ENCODE measurements around the gene SDK2.

The SDK2 gene

GRCh38 chr17:73387746-73388577 lies 256.3 kb downstream of the SDK2 start:
- DNase-seq (ENCODE audit: low read depth) = no peak
- H3K4me3 ChIP-seq (ENCODE audit: low read length) = no peak overlapping the region

DNA sequence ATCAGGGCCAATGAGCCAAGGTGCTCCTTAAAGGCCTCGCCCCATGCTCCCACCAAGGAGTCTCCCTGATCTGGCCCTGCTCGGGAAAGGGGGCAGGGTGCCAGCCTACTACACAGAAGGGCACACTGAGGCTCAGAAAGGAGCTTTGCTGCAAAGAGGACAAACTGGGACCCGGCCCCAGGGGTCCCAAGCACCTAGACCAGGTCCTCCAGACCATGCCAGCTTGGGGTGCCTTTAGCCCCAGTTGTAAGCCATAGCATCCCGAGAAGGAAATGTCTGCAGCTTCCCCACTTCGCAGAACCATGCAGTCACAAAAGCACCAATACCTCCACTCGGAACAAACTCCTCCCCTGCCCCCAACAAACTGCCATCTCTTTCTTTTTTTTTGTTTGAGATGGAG lies 257.7 kb downstream of the SDK2 start:
- no peak overlapping the region for H3K4me3 ChIP-seq (ENCODE audit: low read length)
- no peak for DNase-seq (ENCODE audit: low read depth)
- TF ChIP-seq, protein P1, sequence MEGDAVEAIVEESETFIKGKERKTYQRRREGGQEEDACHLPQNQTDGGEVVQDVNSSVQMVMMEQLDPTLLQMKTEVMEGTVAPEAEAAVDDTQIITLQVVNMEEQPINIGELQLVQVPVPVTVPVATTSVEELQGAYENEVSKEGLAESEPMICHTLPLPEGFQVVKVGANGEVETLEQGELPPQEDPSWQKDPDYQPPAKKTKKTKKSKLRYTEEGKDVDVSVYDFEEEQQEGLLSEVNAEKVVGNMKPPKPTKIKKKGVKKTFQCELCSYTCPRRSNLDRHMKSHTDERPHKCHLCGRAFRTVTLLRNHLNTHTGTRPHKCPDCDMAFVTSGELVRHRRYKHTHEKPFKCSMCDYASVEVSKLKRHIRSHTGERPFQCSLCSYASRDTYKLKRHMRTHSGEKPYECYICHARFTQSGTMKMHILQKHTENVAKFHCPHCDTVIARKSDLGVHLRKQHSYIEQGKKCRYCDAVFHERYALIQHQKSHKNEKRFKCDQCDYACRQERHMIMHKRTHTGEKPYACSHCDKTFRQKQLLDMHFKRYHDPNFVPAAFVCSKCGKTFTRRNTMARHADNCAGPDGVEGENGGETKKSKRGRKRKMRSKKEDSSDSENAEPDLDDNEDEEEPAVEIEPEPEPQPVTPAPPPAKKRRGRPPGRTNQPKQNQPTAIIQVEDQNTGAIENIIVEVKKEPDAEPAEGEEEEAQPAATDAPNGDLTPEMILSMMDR (IDR thresholded peaks at IDR 0.05; ENCODE audit: insufficient read depth, low read depth, low read length, missing control alignments) = no peak

More at GRCh38 chr17:73387746-73388577, 256.3 kb downstream of the SDK2 start:
- TF ChIP-seq, protein P1 (IDR thresholded peaks at IDR 0.05; ENCODE audit: insufficient read depth, low read depth, low read length, missing control alignments) = no peak

- TF ChIP-seq, protein P1 (IDR thresholded peaks at IDR 0.05; ENCODE audit: insufficient read depth, low read depth, low read length, missing control alignments) = no peak
- no peak for DNase-seq (ENCODE audit: low read depth)
- no peak overlapping the region for H3K4me3 ChIP-seq (ENCODE audit: low read length)
These were observed 259.3 kb downstream of the SDK2 start for GRCh38 chr17:73384926-73385325.

DNA sequence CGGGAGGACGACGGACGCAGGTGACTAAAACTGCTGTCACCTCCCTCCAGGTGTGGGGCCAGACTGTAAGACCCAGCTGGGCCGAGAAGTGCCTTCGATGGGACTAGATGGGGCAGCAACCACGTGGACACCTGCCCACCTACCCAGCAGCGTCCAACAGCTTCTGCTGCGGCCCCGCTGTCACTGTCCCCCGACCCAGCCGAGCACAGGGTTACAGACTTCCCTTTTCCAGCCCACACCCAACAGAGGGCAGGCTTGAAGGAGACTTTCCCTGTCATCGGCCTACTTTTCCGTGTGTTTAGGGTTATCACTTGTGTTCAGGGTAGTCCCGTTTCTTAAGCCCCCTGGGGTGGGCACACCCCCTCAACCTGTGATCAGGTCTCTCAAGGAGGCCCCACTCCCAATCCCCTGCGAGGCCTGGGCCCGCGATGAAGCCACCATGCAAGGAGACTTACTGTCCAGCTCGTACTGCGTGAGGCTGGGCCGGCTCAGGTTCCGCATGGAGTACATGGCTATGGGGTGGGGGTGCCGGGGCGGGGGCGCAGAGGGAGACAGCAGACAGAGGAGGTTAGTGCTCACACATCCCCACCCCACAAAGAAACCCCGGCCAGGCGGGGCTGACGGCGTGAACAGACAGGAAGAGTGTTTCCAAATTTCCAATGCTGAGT lies 263.7 kb downstream of the SDK2 start:
- no peak for DNase-seq (ENCODE audit: low read depth)
- TF ChIP-seq, protein P1 (IDR thresholded peaks at IDR 0.05; ENCODE audit: insufficient read depth, low read depth, low read length, missing control alignments) = no peak

DNA sequence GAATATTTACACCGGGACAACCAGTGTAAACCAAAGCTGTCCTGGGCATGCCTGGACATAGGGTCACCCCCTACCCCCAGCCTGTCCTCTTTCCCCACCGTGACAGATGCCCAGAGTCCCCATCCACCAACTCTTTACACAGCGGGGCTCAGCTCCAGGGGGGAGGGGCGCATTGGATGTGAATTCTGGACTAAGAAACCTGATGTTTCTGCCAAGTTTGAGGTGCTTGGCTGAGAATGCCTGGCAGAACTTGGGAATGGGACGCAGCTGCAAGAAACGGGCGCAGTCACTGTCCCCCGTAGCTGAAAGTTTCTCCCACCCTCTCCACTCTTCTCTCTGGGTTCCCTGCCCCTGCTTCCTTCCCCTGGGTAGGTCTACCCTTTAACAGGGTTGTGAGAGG lies 264.4 kb downstream of the SDK2 start:
- no peak overlapping the region for H3K4me3 ChIP-seq (ENCODE audit: low read length)
- TF ChIP-seq, protein P1 (IDR thresholded peaks at IDR 0.05; ENCODE audit: insufficient read depth, low read depth, low read length, missing control alignments) = no peak
- DNase-seq (ENCODE audit: low read depth) = no peak

More for the DNA sequence above, 263.7 kb downstream of the SDK2 start:
- no peak overlapping the region for H3K4me3 ChIP-seq (ENCODE audit: low read length)

DNA sequence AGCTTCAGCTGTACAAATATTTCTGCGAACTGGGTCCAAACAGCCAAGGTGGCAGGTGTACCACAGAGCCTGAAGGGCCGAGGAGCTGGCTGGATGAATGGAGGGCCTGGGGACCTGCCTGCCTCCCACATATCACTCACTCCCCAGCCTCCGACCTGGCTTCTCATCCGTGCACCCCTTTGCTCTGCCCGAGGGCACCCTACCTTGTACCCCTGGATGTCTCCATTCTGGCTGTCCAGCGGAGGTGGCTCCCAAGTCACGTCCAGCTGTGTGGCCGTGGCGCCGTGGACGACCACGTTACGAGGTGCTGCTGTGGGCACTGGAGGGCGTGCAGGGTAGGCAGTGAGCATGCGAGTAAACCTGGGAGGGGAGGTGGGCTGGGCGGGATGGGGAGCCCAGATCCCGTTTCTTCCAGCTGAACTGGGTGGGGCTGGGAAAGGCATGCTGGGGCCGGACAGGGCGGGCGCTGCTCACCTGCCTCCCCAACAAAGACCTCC lies 265.2 kb downstream of the SDK2 start:
- DNase-seq (ENCODE audit: low read depth) = no peak
- TF ChIP-seq, protein P1 (IDR thresholded peaks at IDR 0.05; ENCODE audit: insufficient read depth, low read depth, low read length, missing control alignments) = no peak

More for the DNA sequence above, 265.2 kb downstream of the SDK2 start:
- no peak overlapping the region for H3K4me3 ChIP-seq (ENCODE audit: low read length)

Data from epithelial cell of esophagus (primary cell).